Measurements from ENCODE around the gene ESYT2.
A peak's percentile ranks its signal among the peaks of the same experiment; 100 is the strongest.
"Not testable (repeated sequence)": the region's sequence is repeated elsewhere in the genome, so short reads cannot be mapped to it uniquely, and the experiment has no call there.

ESYT2 gene

GRCh38 chr7:158863611-158864506, 34.5 kb upstream of the ESYT2 start:
- Histone ChIP-seq H3K9ac (ENCODE audit: low read length) (peak overlapping the region; percentile 24), H3K27ac (ENCODE audit: low read length) (no peak overlapping the region), H3K36me3 (ENCODE audit: control insufficient read depth, low read depth, low read length) (no peaks in the 10 kb centered on the region), H3K27me3 (ENCODE audit: control insufficient read depth, insufficient read depth, low read length) (no peaks in the 10 kb centered on the region), H3K9me3 (ENCODE audit: control insufficient read depth, low read depth, low read length) (no peaks in the 10 kb centered on the region), H3K4me1 (ENCODE audit: control insufficient read depth, low read depth, low read length) (peaks cover 28% of the 10 kb centered on the region), H3K4me3 (ENCODE audit: low read length) (peak overlapping the region; percentile 64)

GRCh38 chr7:158862985-158863610, 33.8 kb upstream of the ESYT2 start:
- not testable (repeated sequence) for H3K27me3 ChIP-seq (ENCODE audit: control insufficient read depth, insufficient read depth, low read length); H3K9me3 ChIP-seq (ENCODE audit: control insufficient read depth, low read depth, low read length); H3K27ac ChIP-seq (ENCODE audit: low read length); H3K36me3 ChIP-seq (ENCODE audit: control insufficient read depth, low read depth, low read length); H3K9ac ChIP-seq (ENCODE audit: low read length)
- H3K4me3 ChIP-seq (ENCODE audit: low read length), result peak overlapping the region; percentile 64
- H3K4me1 ChIP-seq (ENCODE audit: control insufficient read depth, low read depth, low read length), result peaks cover 34% of the 10 kb centered on the region

DNA sequence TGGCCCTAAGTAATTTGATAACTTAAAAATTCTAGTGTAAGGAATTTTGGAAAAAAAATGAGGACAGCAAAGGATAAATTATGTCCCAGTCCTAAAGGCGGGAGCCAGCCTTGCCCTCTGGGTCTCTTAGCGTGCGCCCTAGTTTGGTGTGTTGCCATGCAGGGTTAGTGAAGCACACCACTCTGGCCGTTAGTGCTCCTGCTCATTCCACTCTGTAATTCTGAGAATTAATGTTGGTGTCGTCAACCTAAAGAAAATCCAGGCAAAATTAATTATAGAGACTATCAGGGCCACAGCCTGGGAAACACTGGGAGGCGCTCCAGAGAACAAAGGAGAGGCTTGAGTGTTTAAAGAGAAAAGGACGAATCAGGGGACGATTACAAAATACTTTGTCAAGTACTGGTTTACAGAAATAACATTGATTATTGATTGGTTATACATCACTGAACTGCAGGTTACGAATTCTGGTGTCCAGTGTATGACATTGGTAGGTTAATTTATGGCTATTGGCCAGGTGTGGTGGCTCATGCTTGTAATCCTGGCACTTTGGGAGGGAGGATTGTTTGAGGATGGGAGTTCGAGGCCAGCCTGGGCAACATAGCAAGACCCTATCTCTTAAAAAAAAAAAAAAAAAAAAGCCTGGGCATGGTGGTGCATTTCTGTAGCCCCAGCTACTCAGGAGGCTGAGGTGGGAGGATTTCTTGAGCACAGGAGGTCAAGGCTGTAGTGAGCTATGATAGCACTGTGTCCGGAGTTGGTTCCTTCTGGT, 32.8 kb upstream of the ESYT2 start:
- Histone ChIP-seq H3K4me1 (ENCODE audit: control insufficient read depth, low read depth, low read length) (peaks cover 36% of the 10 kb centered on the region), H3K9me3 (ENCODE audit: control insufficient read depth, low read depth, low read length) (no peaks in the 10 kb centered on the region), H3K27ac (ENCODE audit: low read length) (no peak overlapping the region), H3K27me3 (ENCODE audit: control insufficient read depth, insufficient read depth, low read length) (no peaks in the 10 kb centered on the region), H3K9ac (ENCODE audit: low read length) (no peak overlapping the region), H3K36me3 (ENCODE audit: control insufficient read depth, low read depth, low read length) (no peaks in the 10 kb centered on the region), H3K4me3 (ENCODE audit: low read length) (no peak overlapping the region)

DNA sequence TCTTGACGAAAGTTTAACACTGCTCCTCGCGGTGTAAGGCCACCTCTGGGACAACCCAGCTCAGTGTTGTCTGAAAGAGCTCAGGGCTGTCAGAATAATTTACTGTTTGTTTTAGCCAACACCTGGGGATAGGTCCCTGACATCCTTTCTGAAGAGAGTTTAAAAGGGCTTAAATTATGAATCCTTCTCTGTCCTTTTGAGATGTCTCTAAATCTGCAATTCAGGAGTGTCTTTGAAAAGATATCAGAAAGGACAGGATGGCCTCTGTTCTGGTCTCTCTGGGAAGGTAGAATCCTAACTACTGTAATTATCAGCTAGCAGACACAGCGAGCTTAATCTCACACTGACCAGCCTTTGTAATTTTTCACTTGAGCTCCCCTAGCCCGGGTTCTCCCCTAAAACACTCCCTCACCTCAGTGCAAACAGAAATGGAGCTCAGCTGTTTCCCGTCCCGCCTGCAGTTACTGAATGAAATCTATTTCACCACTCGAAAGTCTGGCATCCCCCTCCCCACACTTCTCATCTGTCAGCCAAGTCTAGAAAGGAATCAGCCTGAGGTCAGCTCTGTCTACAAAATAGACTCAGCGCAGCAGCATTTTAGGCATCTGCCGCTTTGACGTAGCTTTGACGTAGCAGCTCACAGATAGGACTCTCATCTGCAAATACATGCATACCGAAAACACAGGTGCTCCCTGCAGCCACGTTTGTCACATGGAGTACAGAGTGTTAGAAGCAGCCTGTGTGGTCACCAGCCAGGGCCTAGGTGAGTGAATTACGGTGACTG, 31.9 kb upstream of the ESYT2 start:
- Histone ChIP-seq H3K36me3 (ENCODE audit: control insufficient read depth, low read depth, low read length) (no peaks in the 10 kb centered on the region), H3K27ac (ENCODE audit: low read length) (no peak overlapping the region), H3K27me3 (ENCODE audit: control insufficient read depth, insufficient read depth, low read length) (no peaks in the 10 kb centered on the region), H3K9ac (ENCODE audit: low read length) (peak overlapping the region; percentile 4), H3K4me3 (ENCODE audit: low read length) (no peak overlapping the region), H3K9me3 (ENCODE audit: control insufficient read depth, low read depth, low read length) (no peaks in the 10 kb centered on the region), H3K4me1 (ENCODE audit: control insufficient read depth, low read depth, low read length) (peaks cover 36% of the 10 kb centered on the region)

- Histone ChIP-seq H3K9me3 (ENCODE audit: control insufficient read depth, low read depth, low read length) (no peaks in the 10 kb centered on the region), H3K4me3 (ENCODE audit: low read length) (no peak overlapping the region), H3K4me1 (ENCODE audit: control insufficient read depth, low read depth, low read length) (peaks cover 36% of the 10 kb centered on the region)
These were observed 31.1 kb upstream of the ESYT2 start for GRCh38 chr7:158860394-158860793.

DNA sequence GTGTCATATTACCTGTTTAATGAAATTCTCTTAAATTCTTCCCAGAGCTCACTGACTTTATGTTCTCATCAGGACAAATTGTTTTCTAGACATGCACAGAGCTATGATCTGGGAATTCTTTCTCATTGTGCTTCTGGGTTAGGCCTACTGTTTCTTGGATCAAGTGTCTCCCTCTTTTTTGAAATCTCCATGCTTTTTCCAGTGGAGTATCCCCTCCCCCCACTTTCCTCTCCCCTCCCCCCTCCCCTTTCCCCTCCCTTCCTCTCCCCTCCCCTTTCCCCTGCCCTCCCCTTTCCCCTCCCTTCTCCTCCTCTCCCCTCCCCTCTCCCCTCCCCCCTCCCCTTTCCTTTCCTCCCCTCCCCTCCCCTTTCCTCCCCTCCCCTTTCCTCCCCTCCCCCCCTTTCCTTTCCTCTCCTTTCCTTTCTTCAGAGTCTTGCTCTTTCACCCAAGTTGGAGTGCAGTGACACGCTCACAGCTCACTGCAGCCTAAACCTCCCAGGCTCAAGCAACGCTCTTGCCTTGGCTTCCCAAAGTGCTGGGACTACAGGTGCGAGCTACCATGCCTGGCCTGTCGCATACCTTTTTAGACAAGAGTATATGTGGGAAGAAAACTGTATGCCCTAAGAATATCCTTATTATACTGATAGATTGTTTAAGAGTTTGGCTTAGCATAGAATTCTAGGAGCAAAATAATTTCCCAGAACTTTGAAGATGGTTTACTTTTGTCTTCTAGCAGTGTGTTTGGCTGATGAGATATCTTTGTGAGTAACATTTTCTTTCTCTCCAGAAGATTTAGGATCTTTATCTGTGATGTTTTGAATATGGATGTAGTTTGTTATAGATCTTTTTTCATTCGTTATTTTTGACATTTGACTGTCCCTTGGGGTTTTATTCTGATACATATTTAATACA, 29.5 kb upstream of the ESYT2 start:
- H3K36me3 ChIP-seq (ENCODE audit: control insufficient read depth, low read depth, low read length), result no peaks in the 10 kb centered on the region
- peak overlapping the region; percentile 3 for H3K9ac ChIP-seq (ENCODE audit: low read length)
- H3K4me3 ChIP-seq (ENCODE audit: low read length), result peak overlapping the region; percentile 34
- no peaks in the 10 kb centered on the region for H3K9me3 ChIP-seq (ENCODE audit: control insufficient read depth, low read depth, low read length)
- H3K27ac ChIP-seq (ENCODE audit: low read length), result no peak overlapping the region
- peaks cover 32% of the 10 kb centered on the region for H3K4me1 ChIP-seq (ENCODE audit: control insufficient read depth, low read depth, low read length)
- H3K27me3 ChIP-seq (ENCODE audit: control insufficient read depth, insufficient read depth, low read length), result no peaks in the 10 kb centered on the region

More at GRCh38 chr7:158860394-158860793, 31.1 kb upstream of the ESYT2 start:
- no peak overlapping the region for H3K9ac ChIP-seq (ENCODE audit: low read length)
- no peak overlapping the region for H3K27ac ChIP-seq (ENCODE audit: low read length)
- no peaks in the 10 kb centered on the region for H3K27me3 ChIP-seq (ENCODE audit: control insufficient read depth, insufficient read depth, low read length)
- H3K36me3 ChIP-seq (ENCODE audit: control insufficient read depth, low read depth, low read length), result no peaks in the 10 kb centered on the region

GRCh38 chr7:158856883-158857668, 27.8 kb upstream of the ESYT2 start:
- no peaks in the 10 kb centered on the region for H3K36me3 ChIP-seq (ENCODE audit: control insufficient read depth, low read depth, low read length)
- peaks cover 32% of the 10 kb centered on the region for H3K4me1 ChIP-seq (ENCODE audit: control insufficient read depth, low read depth, low read length)
- no peak overlapping the region for H3K27ac ChIP-seq (ENCODE audit: low read length)
- peak overlapping the region; percentile 81 for H3K4me3 ChIP-seq (ENCODE audit: low read length)
- H3K27me3 ChIP-seq (ENCODE audit: control insufficient read depth, insufficient read depth, low read length), result no peaks in the 10 kb centered on the region
- peak overlapping the region; percentile 65 for H3K9ac ChIP-seq (ENCODE audit: low read length)
- H3K9me3 ChIP-seq (ENCODE audit: control insufficient read depth, low read depth, low read length), result no peaks in the 10 kb centered on the region

DNA sequence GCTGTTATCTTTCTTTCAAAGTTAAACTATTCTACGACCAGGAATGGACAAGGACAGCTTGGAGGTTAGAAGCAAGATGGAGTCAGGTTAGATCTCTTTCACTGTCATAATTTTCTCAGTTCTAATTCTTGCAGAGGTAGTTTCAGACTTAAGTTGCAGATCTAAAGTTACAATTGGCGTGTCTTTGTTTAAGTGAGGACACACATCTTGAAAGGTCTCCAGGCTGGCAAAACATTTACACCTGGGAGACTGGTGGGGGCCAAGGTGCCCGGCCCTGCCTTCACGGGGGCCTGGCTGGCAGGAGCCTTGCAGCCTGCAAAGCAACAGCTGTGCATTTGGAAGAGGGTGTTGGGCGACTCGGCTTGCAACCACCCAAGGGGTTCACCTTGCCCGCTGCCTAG, 25.4 kb upstream of the ESYT2 start:
- H3K27me3 ChIP-seq (ENCODE audit: control insufficient read depth, insufficient read depth, low read length), result no peaks in the 10 kb centered on the region
- no peak overlapping the region for H3K4me3 ChIP-seq (ENCODE audit: low read length)
- H3K9ac ChIP-seq (ENCODE audit: low read length), result no peak overlapping the region
- H3K9me3 ChIP-seq (ENCODE audit: control insufficient read depth, low read depth, low read length), result no peaks in the 10 kb centered on the region
- H3K4me1 ChIP-seq (ENCODE audit: control insufficient read depth, low read depth, low read length), result peaks cover 15% of the 10 kb centered on the region
- H3K36me3 ChIP-seq (ENCODE audit: control insufficient read depth, low read depth, low read length), result no peaks in the 10 kb centered on the region
- H3K27ac ChIP-seq (ENCODE audit: low read length), result no peak overlapping the region

- Histone ChIP-seq H3K27ac (ENCODE audit: low read length) (no peak overlapping the region), H3K4me3 (ENCODE audit: low read length) (no peak overlapping the region), H3K36me3 (ENCODE audit: control insufficient read depth, low read depth, low read length) (no peaks in the 10 kb centered on the region), H3K9me3 (ENCODE audit: control insufficient read depth, low read depth, low read length) (peaks cover 10% of the 10 kb centered on the region), H3K9ac (ENCODE audit: low read length) (no peak overlapping the region), H3K4me1 (ENCODE audit: control insufficient read depth, low read depth, low read length) (no peaks in the 10 kb centered on the region), H3K27me3 (ENCODE audit: control insufficient read depth, insufficient read depth, low read length) (no peaks in the 10 kb centered on the region)
These were observed 21.3 kb upstream of the ESYT2 start for GRCh38 chr7:158850545-158851102.
